Motor neuron (in vitro differentiated cells): ENCODE measurements around the gene GRP. TPM values are rescaled to one million over a fixed set of nuclear protein-coding genes. Genes with fewer than 3 reads are reported as not detected.

Experiments
- ATAC-seq, 8 experiments: fragments of 200-7000 bp; cut with Tn5 transposase; replicated peaks in 6 of 8; 2 replicates each; pipeline ENCODE4 v1.8.0; 2021; ENCODE audit warnings: mild to moderate bottlenecking in 8 of 8, moderate library complexity in 8 of 8
- H3K27ac ChIP-seq, 2 donors: fragments of 250-450 bp; sonication (Bioruptor Pico); 2 replicates each; pipeline ENCODE4 v1.9.0; 2021; ENCODE audit warnings: antibody characterized with exemption in 2 of 2, mild to moderate bottlenecking in 2 of 2, moderate library complexity in 1 of 2
- H3K4me1 ChIP-seq, 2 donors: fragments of 250-450 bp; sonication (Bioruptor Pico); replicated peaks in 1 of 2; 2 replicates each; pipeline ENCODE4 v1.6.1; 2021; ENCODE audit warnings: antibody characterized with exemption in 2 of 2, mild to moderate bottlenecking in 2 of 2, moderate library complexity in 1 of 2
- H3K4me3 ChIP-seq, 5 donors: fragments of 250-450 bp; sonication (Bioruptor Pico); 2 replicates each; pipeline ENCODE4 v1.9.0; 2021; ENCODE audit warnings: antibody characterized with exemption in 5 of 5, mild to moderate bottlenecking in 5 of 5, moderate library complexity in 4 of 5
- WGBS, 10 experiments: fragments of 450-650 bp; shearing (Covaris generic); methylation state at CpG; one replicate each; pipeline ENCODE4 v1.0.0; 2022; 5-methylcytosine and 5-hydroxymethylcytosine counted together
- in situ Hi-C, 9 experiments: fragments of 400-800 bp; cut with MboI; loops; one replicate each; pipeline ENCODE4 v1.15.0; 2021; ENCODE audit warnings: low sequenced_read_pairs in 9 of 9, low pct_unique_long_range_greater_than_20kb in 2 of 9; ENCODE audit not compliant: unreplicated experiment in 9 of 9
- total RNA-seq, 8 experiments: library from RNA; unstranded; fragments of 300-600 nt; gene quantifications; 2 replicates each; pipeline versions ENCODE4 v1.2.3 to v1.2.4, GENCODE V29; 2022

GRP gene
- total RNA-seq, 8 experiments from 2014 or later, result 2.2 TPM; not detected in 7

GRCh38 chr18:59208602-59209125, 11.3 kb upstream of the GRP start:
- Histone ChIP-seq H3K4me3 (no peak overlapping the region), H3K4me1 (peaks cover 0 to 9% of the 10 kb centered on the region in 2 donors), H3K27ac (no peak overlapping the region)
- 33 to 93% (median 76%) methylated on average over 1 to 6 of the region's 6 CpGs; no CpG with 5 or more reads in 1 of the 10 experiments for WGBS, 10 experiments
- in situ Hi-C loops, result no loop called here
- peak in 4 of 8 experiments; percentile 15 to 62 (median 44) for ATAC-seq

DNA sequence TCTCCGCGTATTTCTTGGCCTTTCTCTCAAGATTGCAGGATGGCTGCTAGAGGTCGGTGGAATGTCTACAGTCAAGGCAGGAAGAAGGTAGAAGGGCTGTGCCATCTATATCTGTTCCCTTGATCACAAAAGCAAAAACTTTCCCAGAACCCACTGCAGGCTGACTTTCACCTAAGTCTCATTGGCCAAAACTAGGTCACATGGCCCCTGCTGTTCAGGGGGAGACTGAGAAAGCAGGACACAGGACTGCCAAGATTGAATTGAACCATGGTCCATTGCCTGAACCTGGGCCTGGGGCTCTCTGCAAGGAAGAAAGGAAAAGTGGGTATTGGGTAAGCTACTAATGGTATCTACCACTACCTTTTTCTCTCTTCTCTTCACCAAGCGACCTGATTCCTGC, 9.7 kb upstream of the GRP start:
- H3K4me3 ChIP-seq, result no peak overlapping the region
- no peak overlapping the region for H3K27ac ChIP-seq
- H3K4me1 ChIP-seq, result peaks cover 0 to 9% of the 10 kb centered on the region in 2 donors
- 40 to 87% (median 79%) methylated on average over 1 to 4 of the region's 4 CpGs; no CpG with 5 or more reads in 4 of the 10 experiments for WGBS, 10 experiments
- in situ Hi-C loops, result no loop called here
- no peak for ATAC-seq

DNA sequence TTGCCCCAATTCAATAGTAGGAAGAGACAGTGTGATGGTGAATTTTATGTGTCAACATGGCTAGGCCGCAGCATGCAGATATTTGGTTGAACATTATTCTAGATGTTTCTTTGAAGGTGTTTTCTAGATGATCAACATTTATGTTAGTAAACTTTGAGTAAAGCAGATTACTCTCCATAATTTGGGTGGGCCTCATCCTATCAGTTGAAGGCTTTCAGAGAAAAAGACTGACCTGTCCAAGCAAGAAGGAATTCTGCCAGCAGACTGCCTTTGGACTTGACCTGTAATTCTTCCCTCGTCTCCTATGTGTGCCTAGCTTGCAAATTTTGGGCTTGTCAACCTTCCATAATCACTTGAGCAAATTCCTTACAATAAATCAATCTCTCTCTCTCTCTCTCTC, 8.3 kb upstream of the GRP start:
- ATAC-seq, result no peak
- Histone ChIP-seq H3K4me3 (no peak overlapping the region), H3K4me1 (peaks cover 0 to 9% of the 10 kb centered on the region in 2 donors), H3K27ac (no peak overlapping the region)
- in situ Hi-C loops, result no loop called here
- 0 to 100% (median 90%) methylated on average over 1 to 2 of the region's 2 CpGs; no CpG with 5 or more reads in 1 of the 10 experiments for WGBS, 10 experiments

GRCh38 chr18:59218018-59218417, 1.9 kb upstream of the GRP start:
- WGBS, 10 experiments, result 20 to 92% (median 79%) methylated on average over 1 to 5 of the region's 6 CpGs; no CpG with 5 or more reads in 2 of the 10 experiments
- no peak overlapping the region for H3K27ac ChIP-seq
- no peak for ATAC-seq
- no peak overlapping the region for H3K4me3 ChIP-seq
- in situ Hi-C loops, result no loop called here
- peaks cover 11% of the 10 kb centered on the region in 2 donors for H3K4me1 ChIP-seq

DNA sequence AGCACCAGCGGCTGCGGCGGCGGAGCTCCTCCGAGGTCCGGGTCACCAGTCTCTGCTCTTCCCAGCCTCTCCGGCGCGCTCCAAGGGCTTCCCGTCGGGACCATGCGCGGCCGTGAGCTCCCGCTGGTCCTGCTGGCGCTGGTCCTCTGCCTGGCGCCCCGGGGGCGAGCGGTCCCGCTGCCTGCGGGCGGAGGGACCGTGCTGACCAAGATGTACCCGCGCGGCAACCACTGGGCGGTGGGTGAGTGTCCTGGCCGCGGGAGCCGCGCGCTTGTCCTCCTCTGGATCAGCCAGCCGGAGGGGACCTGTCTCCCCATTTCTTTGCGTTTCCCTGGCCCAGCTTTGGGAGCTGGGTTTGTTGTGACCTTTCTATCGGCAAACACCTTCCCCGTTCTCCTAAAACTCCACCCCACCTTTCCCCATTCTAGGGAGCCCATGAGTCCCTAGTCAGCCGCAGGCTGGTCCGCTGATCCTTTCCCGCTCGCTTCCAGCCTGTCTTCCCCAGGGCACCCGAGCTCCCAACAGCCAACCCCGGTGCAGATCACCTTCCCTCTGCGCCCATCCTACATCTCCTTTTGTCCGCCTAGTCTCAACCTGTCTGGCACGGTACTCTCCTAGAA, 316 bp downstream of the GRP start:
- Histone ChIP-seq H3K4me3 (peak overlapping the region; percentile 17 to 28 (median 20)), H3K4me1 (peaks cover 11% of the 10 kb centered on the region in 2 donors), H3K27ac (no peak overlapping the region)
- peak in 7 of 8 experiments; percentile 16 to 67 (median 49) for ATAC-seq
- in situ Hi-C loops, result no loop called here
- 0 to 7% (median 0%) methylated on average over 1 to 15 of the region's 46 CpGs; no CpG with 5 or more reads in 1 of the 10 experiments for WGBS, 10 experiments

- in situ Hi-C loops, result no loop called here
- H3K27ac ChIP-seq, result no peak overlapping the region
- 0 to 50% (median 10%) methylated on average over 3 to 20 of the region's 47 CpGs for WGBS, 10 experiments
- peak overlapping the region in 2 of 5 donors; percentile 23 to 28 for H3K4me3 ChIP-seq
- ATAC-seq, result peak in 7 of 8 experiments; percentile 21 to 66 (median 38)
- peaks cover 11% of the 10 kb centered on the region in 2 donors for H3K4me1 ChIP-seq
Observed at GRCh38 chr18:59220784-59221765, 1.1 kb downstream of the GRP start.

- 64 to 100% (median 83%) methylated on average over 1 to 2 of the region's 2 CpGs; no CpG with 5 or more reads in 3 of the 10 experiments for WGBS, 10 experiments
Observed at GRCh38 chr18:59222341-59222740, 2.4 kb downstream of the GRP start.

GRCh38 chr18:59228351-59228750, 8.4 kb downstream of the GRP start:
- H3K27ac ChIP-seq, result no peak overlapping the region
- 0 to 71% (median 40%) methylated on average over 1 of the region's 1 CpG; no CpG with 5 or more reads in 3 of the 10 experiments for WGBS, 10 experiments
- no peaks in the 10 kb centered on the region for H3K4me1 ChIP-seq
- no peak for ATAC-seq
- H3K4me3 ChIP-seq, result no peak overlapping the region
- in situ Hi-C loops, result no loop called here

More at GRCh38 chr18:59222341-59222740, 2.4 kb downstream of the GRP start:
- in situ Hi-C loops, result no loop called here
- H3K4me3 ChIP-seq, result no peak overlapping the region
- ATAC-seq, result no peak
- no peak overlapping the region for H3K27ac ChIP-seq
- H3K4me1 ChIP-seq, result peaks cover 11% of the 10 kb centered on the region in 2 donors

- in situ Hi-C loops, result no loop called here
- H3K27ac ChIP-seq, result no peak overlapping the region
- no peak for ATAC-seq
- H3K4me1 ChIP-seq, result no peaks in the 10 kb centered on the region
- H3K4me3 ChIP-seq, result no peak overlapping the region
- 43 to 90% (median 82%) methylated on average over 1 to 2 of the region's 2 CpGs; no CpG with 5 or more reads in 5 of the 10 experiments for WGBS, 10 experiments
Observed at GRCh38 chr18:59229191-59229590, 9.2 kb downstream of the GRP start.

DNA sequence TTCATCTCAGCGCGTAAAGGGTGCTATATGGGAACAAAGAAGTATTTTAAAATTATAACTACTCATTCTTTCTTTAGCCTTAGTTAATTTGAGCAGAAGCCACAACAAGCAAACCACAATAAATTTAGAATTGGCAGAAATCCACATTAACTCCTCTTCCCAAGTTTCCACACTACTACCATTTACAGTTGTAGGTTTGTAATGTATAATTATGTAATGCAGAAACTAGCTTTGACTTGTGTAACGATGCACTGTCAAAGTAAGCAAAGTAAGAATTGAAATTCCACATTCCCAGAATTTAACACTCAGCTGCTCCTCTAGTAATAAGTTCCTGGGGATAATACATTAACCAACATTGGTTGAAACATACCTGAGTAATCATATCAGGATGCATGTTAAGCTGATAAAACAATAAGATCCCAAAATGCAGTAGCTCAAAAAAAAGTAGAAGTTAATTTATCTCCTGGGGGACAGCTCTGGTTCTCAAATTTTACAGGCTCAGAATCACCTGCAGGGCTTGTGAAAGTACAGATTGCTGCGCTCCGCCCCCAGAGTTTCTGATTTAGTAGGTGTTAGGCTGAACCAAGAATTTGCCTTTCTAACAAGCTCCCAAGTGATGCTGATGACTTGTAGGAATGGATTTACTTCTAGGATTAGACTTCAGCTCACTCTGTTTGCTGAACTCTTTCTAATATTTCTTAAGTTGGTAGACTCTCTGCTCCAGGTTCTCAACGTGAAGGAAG, 9.9 kb downstream of the GRP start:
- Histone ChIP-seq H3K4me1 (no peaks in the 10 kb centered on the region), H3K27ac (no peak overlapping the region), H3K4me3 (no peak overlapping the region)
- 63 to 81% (median 75%) methylated on average over 2 to 6 of the region's 6 CpGs for WGBS, 10 experiments
- in situ Hi-C loops, result no loop called here
- no peak for ATAC-seq

DNA sequence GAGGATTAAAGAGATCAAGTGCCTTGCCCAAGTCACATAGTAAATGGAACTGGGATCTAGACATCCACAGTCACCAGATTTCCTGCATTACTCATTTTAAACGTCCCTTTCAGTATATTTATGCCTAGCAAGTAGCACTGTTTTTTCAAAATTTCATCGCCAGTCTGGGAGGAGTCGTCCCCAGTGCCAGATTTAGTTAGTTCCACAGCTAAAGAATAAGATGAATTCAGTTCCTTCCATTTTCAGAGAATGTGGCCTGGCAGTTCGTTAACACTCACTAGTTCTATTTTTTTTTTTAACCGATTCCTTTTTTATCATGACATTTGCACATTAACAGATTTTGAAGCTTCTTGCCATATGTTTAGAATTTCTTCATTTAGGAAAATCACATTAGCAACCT, 11.2 kb downstream of the GRP start:
- ATAC-seq, result no peak
- in situ Hi-C loops, result no loop called here
- no peak overlapping the region for H3K4me3 ChIP-seq
- 27 to 84% (median 69%) methylated on average over 3 to 5 of the region's 5 CpGs for WGBS, 10 experiments
- no peak overlapping the region for H3K27ac ChIP-seq
- no peaks in the 10 kb centered on the region for H3K4me1 ChIP-seq

DNA sequence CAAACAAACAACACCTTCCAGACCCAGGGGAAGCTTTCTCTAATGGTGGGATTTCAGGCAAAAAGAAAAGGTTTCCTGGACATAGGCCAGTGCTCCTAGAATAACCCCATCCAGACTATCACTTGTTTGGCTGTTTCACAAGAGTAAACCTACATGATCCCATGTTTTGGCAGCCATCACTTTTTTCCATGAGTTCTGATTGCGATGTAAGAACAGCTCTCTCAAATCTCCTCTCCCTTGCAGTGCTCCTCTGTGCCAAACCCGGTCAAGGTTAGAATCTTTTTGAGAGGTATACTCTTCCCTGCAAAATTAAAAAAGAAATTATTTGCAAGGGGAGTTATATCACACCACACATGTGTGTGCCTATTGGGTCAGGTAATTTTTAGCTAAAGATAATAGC, 11.9 kb downstream of the GRP start:
- 63 to 100% (median 93%) methylated on average over 1 to 2 of the region's 2 CpGs; no CpG with 5 or more reads in 2 of the 10 experiments for WGBS, 10 experiments
- in situ Hi-C loops, result no loop called here
- Histone ChIP-seq H3K4me1 (no peaks in the 10 kb centered on the region), H3K27ac (no peak overlapping the region), H3K4me3 (no peak overlapping the region)
- ATAC-seq, result no peak
